Liver (tissue), 9 donors: ENCODE results near the gene ZC3H18. TPM values are rescaled to one million over a fixed set of nuclear protein-coding genes. Genes with fewer than 3 reads are reported as not detected.

Experiments used
- DNase-seq: peaks from one replicate; pipeline ENCODE4 v3.0.0-alpha.2; 2017; ENCODE audit warnings: low spot score
- H3K27ac ChIP-seq, 2 donors: one replicate each; pipeline ENCODE4 v1.7.0; 2013; ENCODE audit warnings: inconsistent platforms in 2 of 2, low read length in 2 of 2, control low read depth in 1 of 2, low read depth in 1 of 2, mild to moderate bottlenecking in 1 of 2
- H3K27me3 ChIP-seq, 4 donors: one replicate each; pipeline versions ENCODE4 v1.6.1 to v1.7.0; 2013; ENCODE audit warnings: low read length in 3 of 4, inconsistent platforms in 1 of 4, mild to moderate bottlenecking in 1 of 4, moderate library complexity in 1 of 4; ENCODE audit not compliant: control insufficient read depth in 4 of 4, insufficient read depth in 4 of 4
- H3K36me3 ChIP-seq, 4 donors: one replicate each; pipeline versions ENCODE4 v1.6.1 to v1.7.0; 2013; ENCODE audit warnings: low read length in 3 of 4, mild to moderate bottlenecking in 3 of 4, low read depth in 1 of 4, moderate library complexity in 1 of 4; ENCODE audit not compliant: control insufficient read depth in 4 of 4, insufficient read depth in 3 of 4
- H3K4me1 ChIP-seq, 4 donors: one replicate each; pipeline versions ENCODE4 v1.6.1 to v1.7.0; 2013; ENCODE audit warnings: low read length in 3 of 4, mild to moderate bottlenecking in 3 of 4, moderate library complexity in 1 of 4; ENCODE audit not compliant: control insufficient read depth in 4 of 4, insufficient read depth in 4 of 4
- H3K4me3 ChIP-seq, 3 donors: one replicate each; pipeline versions ENCODE4 v1.6.1 to v1.7.0; 2013; ENCODE audit warnings: low read length in 3 of 3, control low read depth in 1 of 3, low read depth in 1 of 3, mild to moderate bottlenecking in 1 of 3
- H3K9ac ChIP-seq, 2 donors: one replicate each; pipeline ENCODE4 v1.7.0; 2013; ENCODE audit warnings: low read length in 2 of 2, mild to moderate bottlenecking in 2 of 2, moderate library complexity in 2 of 2, control low read depth in 1 of 2, low read depth in 1 of 2
- H3K9me3 ChIP-seq, 4 donors: one replicate each; pipeline versions ENCODE4 v1.6.1 to v1.7.0; 2013; ENCODE audit warnings: low read length in 3 of 4; ENCODE audit not compliant: control insufficient read depth in 4 of 4
- ATF3 ChIP-seq: IDR thresholded peaks from 2 replicates; pipeline ENCODE4 v1.6.1; 2016; ENCODE audit warnings: antibody characterized with exemption
- HNF4A ChIP-seq, 2 donors: conservative IDR thresholded peaks; 2 replicates each; pipeline ENCODE4 v1.6.1; 2016; ENCODE audit warnings: antibody characterized with exemption in 2 of 2, mild to moderate bottlenecking in 2 of 2
- JUND ChIP-seq, 2 donors: IDR thresholded peaks; 2 replicates each; pipeline ENCODE4 v1.6.1; 2016; ENCODE audit warnings: antibody characterized with exemption in 2 of 2
- NR2F2 ChIP-seq: IDR thresholded peaks from 2 replicates; pipeline ENCODE4 v1.6.1; 2016; ENCODE audit warnings: antibody characterized with exemption
- RAD21 ChIP-seq, 2 donors: IDR thresholded peaks; 2 replicates each; pipeline ENCODE4 v1.6.1; 2016; ENCODE audit warnings: antibody characterized with exemption in 2 of 2, mild to moderate bottlenecking in 2 of 2
- RXRA ChIP-seq, 2 donors: IDR thresholded peaks; 2 replicates each; pipeline ENCODE4 v1.6.1; 2017 to 2018; ENCODE audit warnings: antibody characterized with exemption in 2 of 2, mild to moderate bottlenecking in 1 of 2
- SP1 ChIP-seq: IDR thresholded peaks from 2 replicates; pipeline ENCODE4 v1.6.1; 2018; ENCODE audit warnings: antibody characterized with exemption, mild to moderate bottlenecking
- TAF1 ChIP-seq: conservative IDR thresholded peaks from 2 replicates; pipeline ENCODE4 v1.6.1; 2016; ENCODE audit warnings: antibody characterized with exemption, mild to moderate bottlenecking
- YY1 ChIP-seq: IDR thresholded peaks from 2 replicates; pipeline ENCODE4 v1.6.1; 2016; ENCODE audit warnings: antibody characterized with exemption, mild to moderate bottlenecking
- WGBS: extraction: QIAGEN DNeasy Blood & Tissue Kit; methylation state at CpG from one replicate; pipeline ENCODE4 v1.1.7; 2013; 5-methylcytosine and 5-hydroxymethylcytosine counted together
- polyA plus RNA-seq, 2 donors: library from polyadenylated mRNA; stranded (reverse) in 1 of 2; unstranded in 1 of 2; fragments of 200-250 nt in 1 of 2; fragments of >200 nt in 1 of 2; fragmentation: Nextera tagmentation in 1 of 2; extraction: Ambion mirVana in 1 of 2; gene quantifications; one replicate each; pipeline versions ENCODE4 v1.2.1 to v1.2.3, GENCODE V29; 2013 to 2015
- total RNA-seq, 2 donors: library from RNA; depleted of rRNA; stranded (reverse); fragments of >200 nt; gene quantifications; one replicate each; pipeline ENCODE4 v1.2.3, GENCODE V29; 2014
- donor health status: healthy.
- donor health status: healthy.
- donor health status: healthy.
- donor health status: healthy.
- donor health status: healthy.

The ZC3H18 gene
- total and polyA plus RNA-seq, 4 donors: 10.2 to 10.9 (median 10.5) TPM

- Histone ChIP-seq H3K27me3 (no peaks in the 10 kb centered on the region), H3K27ac (no peak overlapping the region), H3K4me3 (no peak overlapping the region), H3K9ac (no peak overlapping the region), H3K9me3 (no peaks in the 10 kb centered on the region), H3K4me1 (peaks cover 0 to 34% (median 24%) of the 10 kb centered on the region in 4 donors), H3K36me3 (peaks cover 4 to 15% (median 11%) of the 10 kb centered on the region in 4 donors)
- no peak for DNase-seq
- WGBS: 87% methylated on average over 3 of the region's 3 CpGs
- TF ChIP-seq TAF1: no peak
- TF ChIP-seq JUND (IDR thresholded peaks at IDR 0.05): no peak
- no peak for TF ChIP-seq RAD21 (IDR thresholded peaks at IDR 0.05)
- TF ChIP-seq ATF3: no peak
- TF ChIP-seq HNF4A (conservative IDR thresholded peaks at IDR 0.05): no peak
Measured at GRCh38 chr16:88596483-88596882, 26.3 kb downstream of the ZC3H18 start.

GRCh38 chr16:88597856-88598491, 27.8 kb downstream of the ZC3H18 start:
- Histone ChIP-seq H3K4me3 (no peak overlapping the region), H3K36me3 (peaks cover 4 to 14% (median 11%) of the 10 kb centered on the region in 4 donors), H3K9ac (no peak overlapping the region), H3K9me3 (no peaks in the 10 kb centered on the region), H3K27ac (peak overlapping the region in 1 of 2 donors; percentile 21), H3K4me1 (peaks cover 0 to 47% (median 37%) of the 10 kb centered on the region in 4 donors), H3K27me3 (no peaks in the 10 kb centered on the region)
- no peak for TF ChIP-seq TAF1
- peak in 1 of 2 donors; percentile 36 for TF ChIP-seq RXRA (IDR thresholded peaks at IDR 0.05)
- no peak for TF ChIP-seq YY1
- TF ChIP-seq HNF4A (conservative IDR thresholded peaks at IDR 0.05): peak in 1 of 2 donors; percentile 21
- TF ChIP-seq SP1: peak; percentile 15
- WGBS: 72% methylated on average over 21 of the region's 21 CpGs
- DNase-seq: peak; percentile 64

GRCh38 chr16:88599092-88599733, 29.0 kb downstream of the ZC3H18 start:
- Histone ChIP-seq H3K4me3 (no peak overlapping the region), H3K9me3 (no peaks in the 10 kb centered on the region), H3K4me1 (peaks cover 0 to 47% (median 37%) of the 10 kb centered on the region in 4 donors), H3K27ac (peak overlapping the region; percentile 9 to 47), H3K9ac (no peak overlapping the region), H3K36me3 (peaks cover 4 to 10% (median 7%) of the 10 kb centered on the region in 4 donors), H3K27me3 (no peaks in the 10 kb centered on the region)
- WGBS: 80% methylated on average over 14 of the region's 14 CpGs
- no peak for DNase-seq
- TF ChIP-seq SP1: peak; percentile 57
- TF ChIP-seq NR2F2: peak; percentile 22
- no peak for TF ChIP-seq RAD21 (IDR thresholded peaks at IDR 0.05)

GRCh38 chr16:88599825-88600538, 29.8 kb downstream of the ZC3H18 start:
- Histone ChIP-seq H3K27ac (peak overlapping the region; percentile 9 to 36), H3K4me3 (no peak overlapping the region), H3K9me3 (no peaks in the 10 kb centered on the region), H3K36me3 (peaks cover 4 to 11% (median 7%) of the 10 kb centered on the region in 4 donors), H3K27me3 (no peaks in the 10 kb centered on the region), H3K4me1 (peaks cover 0 to 47% (median 37%) of the 10 kb centered on the region in 4 donors), H3K9ac (no peak overlapping the region)
- 85% methylated on average over 25 of the region's 25 CpGs for WGBS
- TF ChIP-seq RXRA (IDR thresholded peaks at IDR 0.05) (peak in 1 of 2 donors; percentile 19), NR2F2 (no peak)
- no peak for DNase-seq
